Stomach (tissue), 9 donors: Measurements from ENCODE around the gene ARID4B. TPM values are rescaled to one million over a fixed set of nuclear protein-coding genes. Genes with fewer than 3 reads are reported as not detected.

ENCODE experiments used
- DNase-seq, 2 donors: peaks; one replicate each; pipeline versions ENCODE4 v3.0.0 to v3.0.0-alpha.2; 2013 to 2019
- H3K27ac ChIP-seq, 5 donors: fragments of 200-600 bp in 4 of 5; sonication (generic) in 4 of 5; one replicate each; pipeline ENCODE4 v1.5.1; 2013 to 2019; ENCODE audit warnings: mild to moderate bottlenecking in 1 of 5, moderate library complexity in 1 of 5
- H3K27me3 ChIP-seq, 3 donors: fragments of 200-600 bp; sonication (generic); one replicate each; pipeline ENCODE4 v1.5.1; 2017 to 2019; ENCODE audit warnings: mixed run types in 1 of 3
- H3K36me3 ChIP-seq, 4 donors: fragments of 200-600 bp; sonication (generic); 1 replicate in 3 of 4; 2 replicates in 1 of 4; pipeline ENCODE4 v1.5.1; 2016 to 2019
- H3K4me1 ChIP-seq, 4 donors: fragments of 200-600 bp; sonication (generic); one replicate each; pipeline ENCODE4 v1.5.1; 2016 to 2019
- H3K4me3 ChIP-seq, 4 donors: fragments of 200-600 bp; sonication (generic) in 3 of 4; one replicate each; pipeline ENCODE4 v1.5.1; 2016 to 2019; ENCODE audit warnings: mild to moderate bottlenecking in 1 of 4
- H3K9me3 ChIP-seq, 4 donors: fragments of 200-600 bp; sonication (generic); one replicate each; pipeline ENCODE4 v1.5.1; 2016 to 2019
- EP300 ChIP-seq: sonication (generic); formaldehyde crosslinking; IDR thresholded peaks from one replicate; pipeline ENCODE4 v1.6.1; 2017; ENCODE audit warnings: antibody characterized with exemption
- POLR2A ChIP-seq, 4 donors: fragments of 450-650 bp; IDR thresholded peaks; one replicate each; pipeline ENCODE4 v1.6.1; 2016; ENCODE audit warnings: antibody characterized with exemption in 4 of 4, control low read depth in 2 of 4, mild to moderate bottlenecking in 1 of 4, moderate library complexity in 1 of 4
- POLR2AphosphoS5 ChIP-seq, 3 donors: sonication (generic); formaldehyde crosslinking; IDR thresholded peaks; one replicate each; pipeline ENCODE4 v1.6.1; 2016; ENCODE audit warnings: antibody characterized with exemption in 3 of 3
- WGBS, 5 donors: extraction: QIAGEN DNeasy Blood & Tissue Kit in 3 of 5; methylation state at CpG; one replicate each; pipeline versions ENCODE4 v1.1.5 to v1.1.7; 2013 to 2018; 5-methylcytosine and 5-hydroxymethylcytosine counted together
- intact Hi-C: fragments of 100-400 bp; cut with DNase I; formaldehyde crosslinking; loops from one replicate; pipeline ENCODE4 v1.15.1; 2023; ENCODE audit warnings: low total_unique reads
- polyA plus RNA-seq, 3 donors: library from polyadenylated mRNA; stranded (reverse); fragments of 200-250 nt; gene quantifications; one replicate each; pipeline ENCODE4 v1.2.3, GENCODE V29; 2013
- total RNA-seq, 5 donors: library from RNA; depleted of rRNA; stranded (reverse); fragments of >200 nt; gene quantifications; one replicate each; pipeline versions ENCODE4 v1.1.0 to v1.2.3, GENCODE V29; 2014 to 2016
- TF ChIP-seq, protein P1 (sequence below), 7 experiments: fragments of 450-650 bp in 4 of 7; fragments of 200-600 bp in 3 of 7; sonication (generic) in 3 of 7; IDR thresholded peaks; one replicate each; pipeline ENCODE4 v1.5.1; 2016 to 2019; ENCODE audit warnings: antibody characterized with exemption in 7 of 7, control low read depth in 2 of 7, mild to moderate bottlenecking in 1 of 7
- donor health status: healthy with polysubstance abuse.
- donor health status: Bipolar disorder and iron deficiency.
- donor health status: healthy.

The ARID4B gene
- total and polyA plus RNA-seq, 8 donors = 9.5 to 102 (median 30.5) TPM

DNA sequence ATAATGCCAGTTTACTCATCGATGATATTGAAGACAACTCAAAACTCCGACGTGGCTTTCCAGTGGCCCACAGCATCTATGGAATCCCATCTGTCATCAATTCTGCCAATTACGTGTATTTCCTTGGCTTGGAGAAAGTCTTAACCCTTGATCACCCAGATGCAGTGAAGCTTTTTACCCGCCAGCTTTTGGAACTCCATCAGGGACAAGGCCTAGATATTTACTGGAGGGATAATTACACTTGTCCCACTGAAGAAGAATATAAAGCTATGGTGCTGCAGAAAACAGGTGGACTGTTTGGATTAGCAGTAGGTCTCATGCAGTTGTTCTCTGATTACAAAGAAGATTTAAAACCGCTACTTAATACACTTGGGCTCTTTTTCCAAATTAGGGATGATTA is 14.1 kb upstream of the ARID4B start:
- H3K27ac ChIP-seq = no peak overlapping the region
- TF ChIP-seq POLR2AphosphoS5 (IDR thresholded peaks at IDR 0.05) = no peak
- TF ChIP-seq, protein P1, sequence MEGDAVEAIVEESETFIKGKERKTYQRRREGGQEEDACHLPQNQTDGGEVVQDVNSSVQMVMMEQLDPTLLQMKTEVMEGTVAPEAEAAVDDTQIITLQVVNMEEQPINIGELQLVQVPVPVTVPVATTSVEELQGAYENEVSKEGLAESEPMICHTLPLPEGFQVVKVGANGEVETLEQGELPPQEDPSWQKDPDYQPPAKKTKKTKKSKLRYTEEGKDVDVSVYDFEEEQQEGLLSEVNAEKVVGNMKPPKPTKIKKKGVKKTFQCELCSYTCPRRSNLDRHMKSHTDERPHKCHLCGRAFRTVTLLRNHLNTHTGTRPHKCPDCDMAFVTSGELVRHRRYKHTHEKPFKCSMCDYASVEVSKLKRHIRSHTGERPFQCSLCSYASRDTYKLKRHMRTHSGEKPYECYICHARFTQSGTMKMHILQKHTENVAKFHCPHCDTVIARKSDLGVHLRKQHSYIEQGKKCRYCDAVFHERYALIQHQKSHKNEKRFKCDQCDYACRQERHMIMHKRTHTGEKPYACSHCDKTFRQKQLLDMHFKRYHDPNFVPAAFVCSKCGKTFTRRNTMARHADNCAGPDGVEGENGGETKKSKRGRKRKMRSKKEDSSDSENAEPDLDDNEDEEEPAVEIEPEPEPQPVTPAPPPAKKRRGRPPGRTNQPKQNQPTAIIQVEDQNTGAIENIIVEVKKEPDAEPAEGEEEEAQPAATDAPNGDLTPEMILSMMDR (IDR thresholded peaks at IDR 0.05) = no peak
- no peaks in the 10 kb centered on the region for H3K27me3 ChIP-seq
- peaks cover 0 to 10% (median 3%) of the 10 kb centered on the region in 4 donors for H3K4me1 ChIP-seq
- H3K9me3 ChIP-seq = no peaks in the 10 kb centered on the region
- H3K4me3 ChIP-seq = no peak overlapping the region
- 62 to 75% (median 70%) methylated on average over 6 of the region's 6 CpGs for WGBS, 5 donors
- intact Hi-C loops = no loop called here
- peaks cover 0 to 73% (median 61%) of the 10 kb centered on the region in 4 donors for H3K36me3 ChIP-seq
- DNase-seq = no peak

DNA sequence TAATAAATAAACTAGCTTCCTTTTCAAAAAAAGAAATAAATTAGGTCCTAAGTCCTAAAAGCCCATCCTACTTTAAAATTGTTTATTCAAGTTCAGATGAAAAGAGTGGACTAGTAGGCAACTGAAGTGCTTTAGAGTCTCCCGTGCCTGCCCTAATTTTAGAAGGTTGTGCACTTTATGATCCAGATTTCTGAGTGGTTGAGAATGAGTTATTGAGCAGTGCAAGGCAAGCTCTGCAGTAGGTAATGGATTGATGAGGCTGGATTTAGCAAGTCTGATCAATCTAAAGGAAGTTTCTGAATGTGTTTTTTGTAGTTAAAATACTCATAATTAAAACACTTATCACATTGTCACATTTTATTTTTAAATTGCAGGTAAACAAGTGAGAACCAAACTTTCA is 13.4 kb upstream of the ARID4B start:
- Histone ChIP-seq H3K36me3 (peaks cover 0 to 74% (median 63%) of the 10 kb centered on the region in 4 donors), H3K27me3 (no peaks in the 10 kb centered on the region), H3K4me3 (no peak overlapping the region), H3K27ac (no peak overlapping the region), H3K4me1 (peaks cover 0 to 17% (median 6%) of the 10 kb centered on the region in 4 donors), H3K9me3 (no peaks in the 10 kb centered on the region)
- 55 to 74% (median 68%) methylated on average over 1 of the region's 1 CpG for WGBS, 5 donors
- intact Hi-C loops = no loop called here
- DNase-seq = no peak
- TF ChIP-seq POLR2AphosphoS5 (IDR thresholded peaks at IDR 0.05) (no peak), EP300 (no peak), POLR2A (IDR thresholded peaks at IDR 0.05) (no peak)
- TF ChIP-seq, protein P1 (IDR thresholded peaks at IDR 0.05) = no peak

DNA sequence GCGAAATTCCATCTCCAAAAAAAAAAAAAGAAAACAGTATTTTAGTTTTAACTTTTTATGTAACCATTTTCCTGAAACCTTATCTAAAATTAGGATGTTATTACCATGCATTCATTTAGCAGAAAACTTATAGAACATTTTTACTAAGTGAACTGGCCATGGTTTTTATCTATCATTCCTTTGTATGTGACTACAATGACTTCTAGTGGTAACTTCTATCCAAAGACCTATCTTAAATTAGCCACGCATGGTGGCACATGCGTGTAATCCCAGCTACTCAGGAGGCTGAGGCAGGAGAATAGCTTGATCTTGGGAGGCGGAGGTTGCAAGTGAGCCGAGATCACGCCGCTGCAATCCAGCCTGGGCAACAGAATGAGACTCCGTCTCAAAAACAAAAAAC is 11.8 kb upstream of the ARID4B start:
- H3K36me3 ChIP-seq = peaks cover 0 to 73% (median 71%) of the 10 kb centered on the region in 4 donors
- no peak overlapping the region for H3K27ac ChIP-seq
- no peak overlapping the region for H3K4me3 ChIP-seq
- intact Hi-C loops = no loop called here
- H3K27me3 ChIP-seq = no peaks in the 10 kb centered on the region
- H3K4me1 ChIP-seq = peaks cover 0 to 21% (median 9%) of the 10 kb centered on the region in 4 donors
- WGBS, 5 donors = 75 to 84% (median 83%) methylated on average over 8 of the region's 8 CpGs
- DNase-seq = no peak
- H3K9me3 ChIP-seq = no peaks in the 10 kb centered on the region
- no peak for TF ChIP-seq POLR2AphosphoS5 (IDR thresholded peaks at IDR 0.05)
- no peak for TF ChIP-seq POLR2A (IDR thresholded peaks at IDR 0.05)
- TF ChIP-seq, protein P1 (IDR thresholded peaks at IDR 0.05) = no peak
- TF ChIP-seq EP300 = no peak

DNA sequence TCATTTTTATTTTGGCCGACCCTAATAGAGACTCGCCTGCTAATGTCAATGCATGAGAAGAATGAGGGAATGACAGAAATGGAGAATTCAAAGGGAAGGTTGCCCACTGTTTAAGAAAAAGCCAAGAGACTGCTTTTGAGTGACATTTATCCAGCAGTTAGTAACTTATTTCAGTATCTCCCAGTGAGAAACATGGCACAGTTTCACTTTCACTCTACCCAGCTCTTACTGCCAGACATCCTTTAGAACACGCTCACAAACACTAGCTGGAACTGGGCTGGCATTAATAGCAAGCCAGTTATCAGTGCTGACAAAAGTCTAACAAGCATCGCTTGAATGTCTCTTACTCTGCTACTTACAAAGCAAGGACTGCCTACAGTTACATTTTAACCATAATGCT is 8.9 kb upstream of the ARID4B start:
- intact Hi-C loops = no loop called here
- Histone ChIP-seq H3K36me3 (peaks cover 0 to 54% (median 51%) of the 10 kb centered on the region in 4 donors), H3K27me3 (no peaks in the 10 kb centered on the region), H3K4me3 (no peak overlapping the region), H3K27ac (peak overlapping the region in 4 of 5 donors; percentile 29 to 69 (median 34)), H3K9me3 (no peaks in the 10 kb centered on the region), H3K4me1 (peaks cover 6 to 42% (median 26%) of the 10 kb centered on the region in 4 donors)
- 51 to 62% (median 58%) methylated on average over 4 of the region's 4 CpGs for WGBS, 5 donors
- peak; percentile 35 to 79 for DNase-seq
- TF ChIP-seq EP300 (no peak), POLR2A (IDR thresholded peaks at IDR 0.05) (no peak), POLR2AphosphoS5 (IDR thresholded peaks at IDR 0.05) (peak in 1 of 3 donors; percentile 76)
- TF ChIP-seq, protein P1 (IDR thresholded peaks at IDR 0.05) = no peak
